ENCODE results near the gene AMBRA1. TPM values are rescaled to one million over a fixed set of nuclear protein-coding genes. Genes with fewer than 3 reads are reported as not detected.

Gene AMBRA1
- polyA plus RNA-seq, 1 of the 3 experiments (the other 2 are of a cell fraction), result 10.4 TPM

DNA sequence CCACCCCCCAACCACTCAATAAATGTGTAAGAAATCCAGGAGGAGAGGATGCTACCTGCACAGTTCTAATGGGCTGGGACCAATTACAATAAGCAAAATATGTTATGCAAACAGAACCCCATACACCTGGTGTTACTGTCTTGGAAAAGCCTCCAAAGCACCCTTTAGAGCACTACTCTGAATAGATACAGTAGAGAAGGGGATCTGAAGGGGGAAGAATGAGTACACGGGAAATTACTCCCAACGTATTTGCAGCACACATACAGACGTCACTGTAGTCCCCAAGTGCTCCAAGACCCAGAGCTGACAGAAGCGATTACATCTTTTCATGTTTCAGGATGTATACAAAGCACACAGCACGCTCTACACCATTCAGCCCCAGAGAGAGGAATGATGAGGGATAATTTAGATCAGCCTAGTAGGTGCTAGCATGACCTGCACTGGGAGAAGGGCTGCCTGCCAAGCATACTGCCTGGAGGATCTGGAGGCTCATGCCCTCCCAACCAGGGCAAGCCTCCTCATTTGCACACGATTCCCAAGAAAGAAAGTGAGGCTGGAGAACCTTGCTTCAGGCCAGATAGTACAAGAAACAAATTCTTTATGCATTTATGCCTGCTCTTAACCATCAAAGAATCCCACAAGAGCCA is 63.8 kb downstream of the AMBRA1 start:
- DNase-seq, result no peak
- H4K20me1 ChIP-seq (ENCODE audit: insufficient read depth), result peaks cover 68% of the 10 kb centered on the region
- ChIA-PET POLR2A (no interaction called here), CTCF (interaction anchor here (0.5 to 9.0 kb wide), 50 partner anchors 10 to 413 kb away, joined by 3 to 204 read pairs (median 5); partner anchors contain the start of genes AMBRA1, ATG13, CHRM4 and HARBI1)
- H3K79me2 ChIP-seq (ENCODE audit: insufficient read depth), result peaks cover 92% of the 10 kb centered on the region
- H3K4me3 ChIP-seq (ENCODE audit: low read depth in 2 of 2, low read length in 1 of 2), result no peak overlapping the region
- H3K27ac ChIP-seq (ENCODE audit: low read depth in 2 of 2, low read length in 1 of 2), result no peak overlapping the region
- H3K9me3 ChIP-seq, result no peaks in the 10 kb centered on the region
- 81% methylated on average over 6 of the region's 6 CpGs for WGBS (ENCODE audit: low lambda C conversion rate)
- no peak overlapping the region for H2AFZ ChIP-seq (ENCODE audit: low read depth)
- no peak overlapping the region for H3K9ac ChIP-seq
- no peaks in the 10 kb centered on the region for H3F3A ChIP-seq (replicated peaks; ENCODE audit: insufficient read depth)
- H3K36me3 ChIP-seq (replicated peaks in 1 of 2; ENCODE audit: control insufficient read depth in 1 of 2, insufficient read depth in 2 of 2, low read length in 1 of 2), result peaks cover 0 to 4% of the 10 kb centered on the region in 2 experiments
- no peaks in the 10 kb centered on the region for H3K9me2 ChIP-seq
- no peaks in the 10 kb centered on the region for H3K4me1 ChIP-seq (ENCODE audit: control insufficient read depth in 1 of 2, insufficient read depth in 2 of 2, low read depth in 1 of 2, low read length in 1 of 2)
- TF ChIP-seq MXI1 (IDR thresholded peaks at IDR 0.05; ENCODE audit: low read depth, low read length), result no peak
- TF ChIP-seq, protein P1, sequence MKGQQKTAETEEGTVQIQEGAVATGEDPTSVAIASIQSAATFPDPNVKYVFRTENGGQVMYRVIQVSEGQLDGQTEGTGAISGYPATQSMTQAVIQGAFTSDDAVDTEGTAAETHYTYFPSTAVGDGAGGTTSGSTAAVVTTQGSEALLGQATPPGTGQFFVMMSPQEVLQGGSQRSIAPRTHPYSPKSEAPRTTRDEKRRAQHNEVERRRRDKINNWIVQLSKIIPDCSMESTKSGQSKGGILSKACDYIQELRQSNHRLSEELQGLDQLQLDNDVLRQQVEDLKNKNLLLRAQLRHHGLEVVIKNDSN (IDR thresholded peaks at IDR 0.05; ENCODE audit: borderline replicate concordance, low read depth), result no peak
- no peak for TF ChIP-seq SMC3 (IDR thresholded peaks at IDR 0.05; ENCODE audit: low read depth, low read length)
- TF ChIP-seq GATA2 (CRISPR knock-in tag; IDR thresholded peaks at IDR 0.05), result no peak
- TF ChIP-seq JUND (IDR thresholded peaks at IDR 0.05), result no peak
- no peak for TF ChIP-seq ELF1 (IDR thresholded peaks at IDR 0.05)
- no peak for TF ChIP-seq TAF1 (IDR thresholded peaks at IDR 0.05; ENCODE audit: borderline replicate concordance, low read depth, low read length)
- TF ChIP-seq EZH2phosphoT487 (IDR thresholded peaks at IDR 0.05; ENCODE audit: borderline replicate concordance, low read depth), result no peak
- TF ChIP-seq FOXM1 (IDR thresholded peaks at IDR 0.05; ENCODE audit: low read depth), result no peak
- TF ChIP-seq RCOR1 (IDR thresholded peaks at IDR 0.05; ENCODE audit: low read length), result no peak
- TF ChIP-seq, protein P2, sequence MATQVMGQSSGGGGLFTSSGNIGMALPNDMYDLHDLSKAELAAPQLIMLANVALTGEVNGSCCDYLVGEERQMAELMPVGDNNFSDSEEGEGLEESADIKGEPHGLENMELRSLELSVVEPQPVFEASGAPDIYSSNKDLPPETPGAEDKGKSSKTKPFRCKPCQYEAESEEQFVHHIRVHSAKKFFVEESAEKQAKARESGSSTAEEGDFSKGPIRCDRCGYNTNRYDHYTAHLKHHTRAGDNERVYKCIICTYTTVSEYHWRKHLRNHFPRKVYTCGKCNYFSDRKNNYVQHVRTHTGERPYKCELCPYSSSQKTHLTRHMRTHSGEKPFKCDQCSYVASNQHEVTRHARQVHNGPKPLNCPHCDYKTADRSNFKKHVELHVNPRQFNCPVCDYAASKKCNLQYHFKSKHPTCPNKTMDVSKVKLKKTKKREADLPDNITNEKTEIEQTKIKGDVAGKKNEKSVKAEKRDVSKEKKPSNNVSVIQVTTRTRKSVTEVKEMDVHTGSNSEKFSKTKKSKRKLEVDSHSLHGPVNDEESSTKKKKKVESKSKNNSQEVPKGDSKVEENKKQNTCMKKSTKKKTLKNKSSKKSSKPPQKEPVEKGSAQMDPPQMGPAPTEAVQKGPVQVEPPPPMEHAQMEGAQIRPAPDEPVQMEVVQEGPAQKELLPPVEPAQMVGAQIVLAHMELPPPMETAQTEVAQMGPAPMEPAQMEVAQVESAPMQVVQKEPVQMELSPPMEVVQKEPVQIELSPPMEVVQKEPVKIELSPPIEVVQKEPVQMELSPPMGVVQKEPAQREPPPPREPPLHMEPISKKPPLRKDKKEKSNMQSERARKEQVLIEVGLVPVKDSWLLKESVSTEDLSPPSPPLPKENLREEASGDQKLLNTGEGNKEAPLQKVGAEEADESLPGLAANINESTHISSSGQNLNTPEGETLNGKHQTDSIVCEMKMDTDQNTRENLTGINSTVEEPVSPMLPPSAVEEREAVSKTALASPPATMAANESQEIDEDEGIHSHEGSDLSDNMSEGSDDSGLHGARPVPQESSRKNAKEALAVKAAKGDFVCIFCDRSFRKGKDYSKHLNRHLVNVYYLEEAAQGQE (IDR thresholded peaks at IDR 0.05; ENCODE audit: low read depth, low read length), result no peak
- TF ChIP-seq, protein P3, sequence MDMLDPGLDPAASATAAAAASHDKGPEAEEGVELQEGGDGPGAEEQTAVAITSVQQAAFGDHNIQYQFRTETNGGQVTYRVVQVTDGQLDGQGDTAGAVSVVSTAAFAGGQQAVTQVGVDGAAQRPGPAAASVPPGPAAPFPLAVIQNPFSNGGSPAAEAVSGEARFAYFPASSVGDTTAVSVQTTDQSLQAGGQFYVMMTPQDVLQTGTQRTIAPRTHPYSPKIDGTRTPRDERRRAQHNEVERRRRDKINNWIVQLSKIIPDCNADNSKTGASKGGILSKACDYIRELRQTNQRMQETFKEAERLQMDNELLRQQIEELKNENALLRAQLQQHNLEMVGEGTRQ (IDR thresholded peaks at IDR 0.05; ENCODE audit: borderline replicate concordance, low read depth, low read length), result no peak
- no peak for TF ChIP-seq FOXJ3 (CRISPR knock-in tag; IDR thresholded peaks at IDR 0.05)
- no peak for TF ChIP-seq NRF1 (IDR thresholded peaks at IDR 0.05; ENCODE audit: low read depth, low read length)
- no peak for TF ChIP-seq MEF2A (IDR thresholded peaks at IDR 0.05; ENCODE audit: borderline replicate concordance, low read depth)
- TF ChIP-seq SIN3A (IDR thresholded peaks at IDR 0.05; ENCODE audit: borderline replicate concordance, low read depth, low read length), result no peak
- no peaks in the 10 kb centered on the region for H3K27me3 ChIP-seq (ENCODE audit: insufficient read depth)
- H3K4me2 ChIP-seq, result no peak overlapping the region
